Measurements from ENCODE around the gene ATP5ME. TPM values are rescaled to one million over a fixed set of nuclear protein-coding genes. Genes with fewer than 3 reads are reported as not detected.

Gene ATP5ME
- total and polyA plus RNA-seq, 2 of the 13 experiments (the other 11 are each of a cell fraction or from before 2014, with no cell fraction given) = 305 to 753 TPM

DNA sequence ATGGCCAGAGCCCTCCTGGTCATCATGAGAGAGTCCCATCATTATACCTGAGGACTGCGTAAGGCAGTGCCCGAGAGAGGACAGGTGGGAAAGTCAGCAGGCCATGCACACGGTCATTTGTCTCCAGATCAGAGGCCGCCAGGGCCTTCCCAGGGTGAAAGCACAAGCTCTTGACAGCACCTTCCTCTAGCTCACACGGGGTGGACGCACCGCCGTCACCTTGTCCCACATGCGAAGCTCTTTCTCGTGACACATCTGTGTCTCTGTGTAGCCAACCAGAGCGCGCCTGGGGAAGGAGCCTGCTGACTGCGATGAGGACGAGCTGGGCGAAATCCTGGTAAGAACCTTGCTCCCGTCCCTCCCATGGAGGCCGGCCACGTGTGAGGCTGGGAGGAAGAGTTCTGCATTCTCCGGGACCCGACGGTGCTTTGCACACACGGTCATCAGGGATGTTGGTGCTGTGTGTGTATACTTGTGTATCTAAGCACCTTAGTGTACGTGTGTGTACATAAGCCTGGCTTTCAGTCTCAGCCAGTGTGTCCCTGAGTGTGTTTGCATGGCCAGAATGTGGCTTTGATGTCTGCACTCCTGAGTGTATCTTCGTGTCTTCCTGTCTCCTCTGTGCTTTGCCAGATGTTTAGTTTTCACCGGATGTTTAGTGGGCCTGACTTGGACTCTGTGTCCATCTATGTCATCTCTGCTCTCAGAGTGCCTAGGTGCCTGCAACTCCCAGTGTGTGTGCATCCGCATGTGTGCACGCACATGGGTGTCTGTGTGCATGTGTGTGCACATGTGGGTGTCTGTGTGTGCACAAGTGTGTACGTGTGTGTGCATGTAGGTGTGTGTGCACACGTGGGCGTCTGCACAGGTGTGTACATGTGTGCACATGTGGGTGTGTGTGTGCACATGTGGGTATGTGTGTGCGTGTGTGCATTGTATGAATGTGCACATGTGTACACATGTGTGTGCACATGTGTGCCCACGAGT is 15.1 kb downstream of the ATP5ME start (continued):
- TF ChIP-seq ZNF780A (CRISPR knock-in tag; IDR thresholded peaks at IDR 0.05) (no peak), SSRP1 (CRISPR knock-in tag; IDR thresholded peaks at IDR 0.05) (0 out of 2 replicates have a peak, but pooled peaks have one; percentile 60), SMAD1 (CRISPR knock-in tag; IDR thresholded peaks at IDR 0.05; ENCODE audit: borderline replicate concordance, low read depth) (no peak), ZNF709 (CRISPR knock-in tag; IDR thresholded peaks at IDR 0.05) (no peak), ZNF891 (CRISPR knock-in tag; IDR thresholded peaks at IDR 0.05) (no peak), ZNF782 (CRISPR knock-in tag; IDR thresholded peaks at IDR 0.05; ENCODE audit: borderline replicate concordance) (0 out of 2 replicates have a peak, but pooled peaks have one; percentile 33), ZNF724P (CRISPR knock-in tag; IDR thresholded peaks at IDR 0.05; ENCODE audit: borderline replicate concordance) (no peak), ZNF792 (CRISPR knock-in tag; IDR thresholded peaks at IDR 0.05) (peak; percentile 50; the same call in 1 of the 2 replicates), ZNF274 (CRISPR knock-in tag; IDR thresholded peaks at IDR 0.05) (no peak), NFE2L1 (CRISPR knock-in tag; IDR thresholded peaks at IDR 0.05; ENCODE audit: borderline replicate concordance) (no peak), ZNF333 (CRISPR knock-in tag; IDR thresholded peaks at IDR 0.05; ENCODE audit: borderline replicate concordance) (no peak), RNF2 (conservative IDR thresholded peaks at IDR 0.05; ENCODE audit: low read depth) (no peak), ZSCAN29 (CRISPR knock-in tag; conservative IDR thresholded peaks at IDR 0.05) (0 out of 2 replicates have a peak, but pooled peaks have one; percentile 65), ZNF354B (CRISPR knock-in tag; IDR thresholded peaks at IDR 0.05) (no peak), NR2F2 (IDR thresholded peaks at IDR 0.05; ENCODE audit: borderline replicate concordance, low read depth) (no peak), TCF12 (IDR thresholded peaks at IDR 0.05) (no peak), TCF12 (CRISPR knock-in tag; IDR thresholded peaks at IDR 0.05) (no peak)
- TF ChIP-seq, protein P1, sequence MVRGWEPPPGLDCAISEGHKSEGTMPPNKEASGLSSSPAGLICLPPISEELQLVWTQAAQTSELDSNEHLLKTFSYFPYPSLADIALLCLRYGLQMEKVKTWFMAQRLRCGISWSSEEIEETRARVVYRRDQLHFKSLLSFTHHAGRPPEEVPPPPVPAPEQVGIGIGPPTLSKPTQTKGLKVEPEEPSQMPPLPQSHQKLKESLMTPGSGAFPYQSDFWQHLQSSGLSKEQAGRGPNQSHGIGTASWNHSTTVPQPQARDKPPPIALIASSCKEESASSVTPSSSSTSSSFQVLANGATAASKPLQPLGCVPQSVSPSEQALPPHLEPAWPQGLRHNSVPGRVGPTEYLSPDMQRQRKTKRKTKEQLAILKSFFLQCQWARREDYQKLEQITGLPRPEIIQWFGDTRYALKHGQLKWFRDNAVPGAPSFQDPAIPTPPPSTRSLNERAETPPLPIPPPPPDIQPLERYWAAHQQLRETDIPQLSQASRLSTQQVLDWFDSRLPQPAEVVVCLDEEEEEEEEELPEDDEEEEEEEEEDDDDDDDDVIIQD (CRISPR knock-in tag; IDR thresholded peaks at IDR 0.05; ENCODE audit: low read depth) = no peak
- TF ChIP-seq, protein P2, sequence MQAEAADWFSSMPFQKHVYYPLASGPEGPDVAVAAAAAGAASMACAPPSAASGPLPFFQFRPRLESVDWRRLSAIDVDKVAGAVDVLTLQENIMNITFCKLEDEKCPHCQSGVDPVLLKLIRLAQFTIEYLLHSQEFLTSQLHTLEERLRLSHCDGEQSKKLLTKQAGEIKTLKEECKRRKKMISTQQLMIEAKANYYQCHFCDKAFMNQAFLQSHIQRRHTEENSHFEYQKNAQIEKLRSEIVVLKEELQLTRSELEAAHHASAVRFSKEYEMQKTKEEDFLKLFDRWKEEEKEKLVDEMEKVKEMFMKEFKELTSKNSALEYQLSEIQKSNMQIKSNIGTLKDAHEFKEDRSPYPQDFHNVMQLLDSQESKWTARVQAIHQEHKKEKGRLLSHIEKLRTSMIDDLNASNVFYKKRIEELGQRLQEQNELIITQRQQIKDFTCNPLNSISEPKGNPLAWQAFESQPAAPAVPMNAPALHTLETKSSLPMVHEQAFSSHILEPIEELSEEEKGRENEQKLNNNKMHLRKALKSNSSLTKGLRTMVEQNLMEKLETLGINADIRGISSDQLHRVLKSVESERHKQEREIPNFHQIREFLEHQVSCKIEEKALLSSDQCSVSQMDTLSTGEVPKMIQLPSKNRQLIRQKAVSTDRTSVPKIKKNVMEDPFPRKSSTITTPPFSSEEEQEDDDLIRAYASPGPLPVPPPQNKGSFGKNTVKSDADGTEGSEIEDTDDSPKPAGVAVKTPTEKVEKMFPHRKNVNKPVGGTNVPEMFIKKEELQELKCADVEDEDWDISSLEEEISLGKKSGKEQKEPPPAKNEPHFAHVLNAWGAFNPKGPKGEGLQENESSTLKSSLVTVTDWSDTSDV (CRISPR knock-in tag; IDR thresholded peaks at IDR 0.05) = no peak
- TF ChIP-seq, protein P3, sequence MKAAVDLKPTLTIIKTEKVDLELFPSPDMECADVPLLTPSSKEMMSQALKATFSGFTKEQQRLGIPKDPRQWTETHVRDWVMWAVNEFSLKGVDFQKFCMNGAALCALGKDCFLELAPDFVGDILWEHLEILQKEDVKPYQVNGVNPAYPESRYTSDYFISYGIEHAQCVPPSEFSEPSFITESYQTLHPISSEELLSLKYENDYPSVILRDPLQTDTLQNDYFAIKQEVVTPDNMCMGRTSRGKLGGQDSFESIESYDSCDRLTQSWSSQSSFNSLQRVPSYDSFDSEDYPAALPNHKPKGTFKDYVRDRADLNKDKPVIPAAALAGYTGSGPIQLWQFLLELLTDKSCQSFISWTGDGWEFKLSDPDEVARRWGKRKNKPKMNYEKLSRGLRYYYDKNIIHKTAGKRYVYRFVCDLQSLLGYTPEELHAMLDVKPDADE (CRISPR knock-in tag; IDR thresholded peaks at IDR 0.05) = no peak
- TF ChIP-seq, protein P4, sequence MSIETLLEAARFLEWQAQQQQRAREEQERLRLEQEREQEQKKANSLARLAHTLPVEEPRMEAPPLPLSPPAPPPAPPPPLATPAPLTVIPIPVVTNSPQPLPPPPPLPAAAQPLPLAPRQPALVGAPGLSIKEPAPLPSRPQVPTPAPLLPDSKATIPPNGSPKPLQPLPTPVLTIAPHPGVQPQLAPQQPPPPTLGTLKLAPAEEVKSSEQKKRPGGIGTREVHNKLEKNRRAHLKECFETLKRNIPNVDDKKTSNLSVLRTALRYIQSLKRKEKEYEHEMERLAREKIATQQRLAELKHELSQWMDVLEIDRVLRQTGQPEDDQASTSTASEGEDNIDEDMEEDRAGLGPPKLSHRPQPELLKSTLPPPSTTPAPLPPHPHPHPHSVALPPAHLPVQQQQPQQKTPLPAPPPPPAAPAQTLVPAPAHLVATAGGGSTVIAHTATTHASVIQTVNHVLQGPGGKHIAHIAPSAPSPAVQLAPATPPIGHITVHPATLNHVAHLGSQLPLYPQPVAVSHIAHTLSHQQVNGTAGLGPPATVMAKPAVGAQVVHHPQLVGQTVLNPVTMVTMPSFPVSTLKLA (IDR thresholded peaks at IDR 0.05) = peak; percentile 100
- TF ChIP-seq, protein P5, sequence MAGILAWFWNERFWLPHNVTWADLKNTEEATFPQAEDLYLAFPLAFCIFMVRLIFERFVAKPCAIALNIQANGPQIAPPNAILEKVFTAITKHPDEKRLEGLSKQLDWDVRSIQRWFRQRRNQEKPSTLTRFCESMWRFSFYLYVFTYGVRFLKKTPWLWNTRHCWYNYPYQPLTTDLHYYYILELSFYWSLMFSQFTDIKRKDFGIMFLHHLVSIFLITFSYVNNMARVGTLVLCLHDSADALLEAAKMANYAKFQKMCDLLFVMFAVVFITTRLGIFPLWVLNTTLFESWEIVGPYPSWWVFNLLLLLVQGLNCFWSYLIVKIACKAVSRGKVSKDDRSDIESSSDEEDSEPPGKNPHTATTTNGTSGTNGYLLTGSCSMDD (CRISPR knock-in tag; IDR thresholded peaks at IDR 0.05) = no peak

Data from HepG2 (cell line).